ENCODE data around the gene ENO3.
A peak's percentile ranks its signal among the peaks of the same experiment; 100 is the strongest.

ENO3 gene

DNA sequence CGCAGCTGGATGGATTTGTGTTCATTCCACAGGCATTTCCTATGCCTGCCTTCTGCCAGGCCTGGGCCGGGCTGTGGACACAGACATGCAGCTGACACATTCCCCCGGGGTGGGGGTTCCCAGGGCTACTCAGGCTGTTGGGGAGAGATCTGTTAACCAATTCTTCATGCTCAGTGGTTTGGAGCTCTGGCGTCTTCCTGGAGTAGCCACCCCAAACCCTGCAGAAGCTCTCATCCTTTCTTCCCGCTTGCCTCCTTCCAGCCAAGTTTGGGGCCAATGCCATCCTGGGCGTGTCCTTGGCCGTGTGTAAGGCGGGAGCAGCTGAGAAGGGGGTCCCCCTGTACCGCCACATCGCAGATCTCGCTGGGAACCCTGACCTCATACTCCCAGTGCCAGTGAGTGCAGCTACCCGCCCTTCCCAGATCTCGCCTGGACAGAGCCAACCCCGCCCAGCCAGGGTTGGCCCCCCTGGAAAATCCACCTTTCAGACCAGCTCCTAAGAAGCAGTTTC is 2.6 kb downstream of the ENO3 start:
- CTCF ChIA-PET = interaction anchor here (1.1 kb wide), 1 partner anchor 34 kb away, joined by 4 read pairs; the partner anchor contains the start of gene CAMTA2
- H3K27ac ChIP-seq = peak overlapping the region; percentile 100
- no peak for DNase-seq (ENCODE audit: low spot score)
- POLR2A ChIA-PET (ENCODE audit: low non-redundant PET) = no interaction called here
- TF ChIP-seq, protein P1, sequence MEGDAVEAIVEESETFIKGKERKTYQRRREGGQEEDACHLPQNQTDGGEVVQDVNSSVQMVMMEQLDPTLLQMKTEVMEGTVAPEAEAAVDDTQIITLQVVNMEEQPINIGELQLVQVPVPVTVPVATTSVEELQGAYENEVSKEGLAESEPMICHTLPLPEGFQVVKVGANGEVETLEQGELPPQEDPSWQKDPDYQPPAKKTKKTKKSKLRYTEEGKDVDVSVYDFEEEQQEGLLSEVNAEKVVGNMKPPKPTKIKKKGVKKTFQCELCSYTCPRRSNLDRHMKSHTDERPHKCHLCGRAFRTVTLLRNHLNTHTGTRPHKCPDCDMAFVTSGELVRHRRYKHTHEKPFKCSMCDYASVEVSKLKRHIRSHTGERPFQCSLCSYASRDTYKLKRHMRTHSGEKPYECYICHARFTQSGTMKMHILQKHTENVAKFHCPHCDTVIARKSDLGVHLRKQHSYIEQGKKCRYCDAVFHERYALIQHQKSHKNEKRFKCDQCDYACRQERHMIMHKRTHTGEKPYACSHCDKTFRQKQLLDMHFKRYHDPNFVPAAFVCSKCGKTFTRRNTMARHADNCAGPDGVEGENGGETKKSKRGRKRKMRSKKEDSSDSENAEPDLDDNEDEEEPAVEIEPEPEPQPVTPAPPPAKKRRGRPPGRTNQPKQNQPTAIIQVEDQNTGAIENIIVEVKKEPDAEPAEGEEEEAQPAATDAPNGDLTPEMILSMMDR (conservative IDR thresholded peaks at IDR 0.05; ENCODE audit: low read depth) = no peak

DNA sequence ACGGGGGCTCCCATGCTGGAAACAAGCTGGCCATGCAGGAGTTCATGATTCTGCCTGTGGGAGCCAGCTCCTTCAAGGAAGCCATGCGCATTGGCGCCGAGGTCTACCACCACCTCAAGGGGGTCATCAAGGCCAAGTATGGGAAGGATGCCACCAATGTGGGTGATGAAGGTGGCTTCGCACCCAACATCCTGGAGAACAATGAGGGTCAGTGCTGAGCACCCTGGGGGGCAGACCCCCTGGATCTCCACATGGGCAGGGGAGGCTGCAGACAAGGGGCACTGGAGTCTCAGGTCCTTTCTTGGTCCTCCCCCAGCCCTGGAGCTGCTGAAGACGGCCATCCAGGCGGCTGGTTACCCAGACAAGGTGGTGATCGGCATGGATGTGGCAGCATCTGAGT is 4.2 kb downstream of the ENO3 start:
- ChIA-PET CTCF (no interaction called here), POLR2A (ENCODE audit: low non-redundant PET) (interaction anchor here (0.8 kb wide), 1 partner anchor 43 kb away, joined by 5 read pairs; the partner anchor contains the start of gene KIF1C)
- no peak for DNase-seq (ENCODE audit: low spot score)
- TF ChIP-seq, protein P1 (conservative IDR thresholded peaks at IDR 0.05; ENCODE audit: low read depth) = no peak
- no peak overlapping the region for H3K27ac ChIP-seq

DNA sequence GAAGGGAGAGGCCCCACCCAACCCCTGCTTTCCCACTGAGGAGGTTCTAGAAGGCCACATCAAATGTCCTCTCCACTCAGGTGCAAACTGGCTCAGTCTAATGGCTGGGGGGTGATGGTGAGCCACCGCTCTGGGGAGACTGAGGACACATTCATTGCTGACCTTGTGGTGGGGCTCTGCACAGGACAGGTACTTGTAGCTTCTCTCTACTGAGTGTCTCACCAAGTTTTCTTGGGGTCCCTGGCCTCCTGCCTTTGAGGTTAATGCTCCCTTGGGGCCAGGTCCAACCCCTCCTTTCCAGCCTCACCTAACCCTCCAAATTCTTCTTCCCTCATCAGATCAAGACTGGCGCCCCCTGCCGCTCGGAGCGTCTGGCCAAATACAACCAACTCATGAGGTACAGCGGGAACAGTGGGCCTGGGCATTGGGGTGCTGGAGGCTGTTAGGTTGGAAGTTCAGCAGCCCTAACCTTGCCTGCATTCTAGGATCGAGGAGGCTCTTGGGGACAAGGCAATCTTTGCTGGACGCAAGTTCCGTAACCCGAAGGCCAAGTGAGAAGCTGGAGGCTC is 5.7 kb downstream of the ENO3 start:
- ChIA-PET POLR2A (ENCODE audit: low non-redundant PET) (interaction anchor here (0.7 kb wide), 1 partner anchor 10 kb away, joined by 3 read pairs; no protein-coding TSS in a partner anchor), CTCF (interaction anchor here (0.6 kb wide), 1 partner anchor 39 kb away, joined by 3 read pairs; no protein-coding TSS in a partner anchor)
- TF ChIP-seq, protein P1 (conservative IDR thresholded peaks at IDR 0.05; ENCODE audit: low read depth) = no peak
- H3K27ac ChIP-seq = peak overlapping the region; percentile 37; the same call in 1 of the 2 replicates
- no peak for DNase-seq (ENCODE audit: low spot score)

DNA sequence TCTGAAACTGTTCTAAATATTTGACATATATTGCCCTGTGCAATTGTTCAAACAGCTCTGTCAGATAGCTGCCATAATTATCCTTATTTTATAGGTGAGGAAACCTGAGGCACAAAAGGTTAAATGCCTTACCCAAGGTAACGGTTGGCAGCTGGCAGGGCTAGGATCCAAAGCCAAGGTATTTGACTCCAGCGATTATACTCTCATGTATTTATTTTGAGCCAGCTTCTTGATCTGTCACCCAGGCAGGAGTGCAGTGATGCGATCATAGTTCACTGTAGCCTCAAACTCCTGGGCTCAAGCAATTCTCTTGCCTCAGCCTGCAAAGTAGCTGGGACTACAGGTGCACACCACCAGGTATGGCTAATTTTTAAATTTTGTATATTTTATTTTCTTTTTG is 7.2 kb downstream of the ENO3 start:
- TF ChIP-seq, protein P1 (conservative IDR thresholded peaks at IDR 0.05; ENCODE audit: low read depth) = no peak
- DNase-seq (ENCODE audit: low spot score) = no peak
- CTCF ChIA-PET = interaction anchor here (0.6 kb wide), 1 partner anchor 32 kb away, joined by 4 read pairs; no protein-coding TSS in a partner anchor

DNA sequence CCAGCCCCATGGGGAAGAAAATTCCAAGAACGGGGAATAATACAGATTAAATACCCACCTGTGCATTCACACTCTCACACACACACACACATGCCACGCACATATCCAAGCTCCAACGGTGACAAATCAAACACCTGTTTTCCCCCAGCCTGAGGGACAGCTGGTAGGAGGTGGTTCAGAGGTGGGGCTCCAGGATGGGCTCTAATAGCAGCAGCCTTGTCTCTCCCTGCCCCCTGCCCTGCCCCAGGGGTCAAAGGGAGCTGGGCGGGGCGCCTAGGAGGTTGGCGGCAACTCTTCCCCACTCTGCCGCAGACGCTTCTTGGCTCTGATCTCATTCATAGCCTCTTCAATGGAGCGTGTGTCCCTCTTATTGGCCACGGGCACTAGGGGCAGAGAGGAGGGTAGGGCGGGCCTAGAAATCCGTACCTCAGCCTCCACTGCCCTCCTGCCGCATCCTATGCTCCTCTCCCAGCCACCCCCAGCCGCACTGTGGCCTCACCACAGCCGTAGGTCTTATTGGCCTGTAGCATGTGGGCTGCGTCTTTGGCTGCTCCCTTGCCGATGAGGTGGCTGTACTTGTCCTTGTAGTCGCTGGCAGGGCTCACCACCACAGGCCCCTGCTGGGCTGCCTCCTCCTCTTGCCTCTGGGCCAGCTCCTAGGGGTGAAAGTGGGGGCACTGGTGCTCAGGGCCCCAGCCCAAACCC is 8.5 kb downstream of the ENO3 start:
- DNase-seq (ENCODE audit: low spot score) = no peak
- H3K27ac ChIP-seq = peak overlapping the region; percentile 35
- POLR2A ChIA-PET (ENCODE audit: low non-redundant PET) = no interaction called here
- TF ChIP-seq, protein P1 (conservative IDR thresholded peaks at IDR 0.05; ENCODE audit: low read depth) = no peak
- CTCF ChIA-PET = no interaction called here

More for the DNA sequence above, 7.2 kb downstream of the ENO3 start:
- POLR2A ChIA-PET (ENCODE audit: low non-redundant PET) = no interaction called here
- H3K27ac ChIP-seq = peak overlapping the region; percentile 37

DNA sequence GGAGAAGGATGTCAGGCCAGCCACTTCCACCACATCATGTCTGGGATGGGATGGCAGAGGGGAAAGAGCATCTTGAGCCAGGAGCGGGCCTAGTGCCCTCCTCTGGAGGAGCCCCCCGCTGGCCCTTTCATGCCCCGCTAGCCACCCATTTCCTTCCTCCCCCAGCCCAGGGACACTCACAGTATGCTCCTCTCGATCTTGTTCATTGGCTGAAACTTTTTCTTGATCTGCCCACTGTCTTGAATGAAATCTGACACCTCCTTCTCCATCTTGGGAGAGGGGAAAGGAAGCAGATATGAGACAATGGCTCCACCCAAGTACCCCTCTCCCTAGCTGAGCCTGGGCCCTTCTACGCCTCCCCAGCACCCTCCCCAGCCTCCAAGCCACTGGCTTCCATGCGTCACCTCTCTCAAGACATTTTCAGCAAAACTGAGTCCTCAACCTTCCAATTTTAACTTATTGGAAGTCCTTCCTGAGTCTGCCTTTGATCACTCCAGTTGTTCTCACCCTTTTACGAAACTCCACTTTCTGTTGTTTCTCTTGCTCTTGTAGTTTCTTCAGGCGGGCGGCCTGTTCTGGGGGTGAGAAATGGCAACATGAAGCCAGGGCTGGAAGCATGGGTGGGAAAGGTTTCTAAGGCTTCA is 9.5 kb downstream of the ENO3 start:
- TF ChIP-seq, protein P1 (conservative IDR thresholded peaks at IDR 0.05; ENCODE audit: low read depth) = no peak
- no peak for DNase-seq (ENCODE audit: low spot score)
- ChIA-PET POLR2A (ENCODE audit: low non-redundant PET) (no interaction called here), CTCF (no interaction called here)
- H3K27ac ChIP-seq = peak overlapping the region; percentile 41
